ENCODE results near the gene ZBTB42.

Gene ZBTB42

GRCh38 chr14:104800771-104801519 lies at the start of gene ZBTB42:
ZBTB42 (plus strand) TSS chr14:104801101; CDS start chr14:104801198, 97 bp downstream.
- no peak for DNase-seq (ENCODE audit: low read depth)

- DNase-seq (ENCODE audit: low read depth), result no peak
Measured at GRCh38 chr14:104751539-104752422, 49.1 kb upstream of the ZBTB42 start.

- no peak for DNase-seq (ENCODE audit: low read depth)
Measured at GRCh38 chr14:104752423-104752734, 48.5 kb upstream of the ZBTB42 start.

- peak; percentile 97 for DNase-seq (ENCODE audit: low read depth)
Measured at GRCh38 chr14:104752735-104753527, 48.0 kb upstream of the ZBTB42 start, which contains the start of gene SIVA1. SIVA1 (plus strand) TSS chr14:104753147; CDS start chr14:104753202, 55 bp downstream.

- no peak for DNase-seq (ENCODE audit: low read depth)
Measured at GRCh38 chr14:104753528-104754212, 47.2 kb upstream of the ZBTB42 start.

GRCh38 chr14:104754213-104754851 lies 46.6 kb upstream of the ZBTB42 start:
- no peak for DNase-seq (ENCODE audit: low read depth)

- no peak for DNase-seq (ENCODE audit: low read depth)
Measured at GRCh38 chr14:104755621-104756020, 45.3 kb upstream of the ZBTB42 start.

GRCh38 chr14:104756477-104757237 lies 44.2 kb upstream of the ZBTB42 start:
- no peak for DNase-seq (ENCODE audit: low read depth)

GRCh38 chr14:104757238-104757585 lies 43.7 kb upstream of the ZBTB42 start:
- no peak for DNase-seq (ENCODE audit: low read depth)

- DNase-seq (ENCODE audit: low read depth), result no peak
Measured at GRCh38 chr14:104757681-104758392, 43.1 kb upstream of the ZBTB42 start.

- DNase-seq (ENCODE audit: low read depth), result no peak
Measured at GRCh38 chr14:104758981-104759969, 41.6 kb upstream of the ZBTB42 start.

GRCh38 chr14:104765517-104765916 lies 35.4 kb upstream of the ZBTB42 start:
- DNase-seq (ENCODE audit: low read depth), result no peak

GRCh38 chr14:104766256-104766862 lies 34.5 kb upstream of the ZBTB42 start:
- DNase-seq (ENCODE audit: low read depth), result no peak

- DNase-seq (ENCODE audit: low read depth), result no peak
Measured at GRCh38 chr14:104766863-104767633, 33.9 kb upstream of the ZBTB42 start.

- DNase-seq (ENCODE audit: low read depth), result no peak
Measured at GRCh38 chr14:104767634-104767918, 33.3 kb upstream of the ZBTB42 start.

GRCh38 chr14:104768437-104769323 lies 32.2 kb upstream of the ZBTB42 start:
- DNase-seq (ENCODE audit: low read depth), result peak; percentile 48

Measured in stromal cell of bone marrow (primary cell).